Measurements from ENCODE around the gene TAS2R30. TPM values are rescaled to one million over a fixed set of nuclear protein-coding genes. Genes with fewer than 3 reads are reported as not detected.
A peak's percentile ranks its signal among the peaks of the same experiment; 100 is the strongest.

Gene TAS2R30, protein sequence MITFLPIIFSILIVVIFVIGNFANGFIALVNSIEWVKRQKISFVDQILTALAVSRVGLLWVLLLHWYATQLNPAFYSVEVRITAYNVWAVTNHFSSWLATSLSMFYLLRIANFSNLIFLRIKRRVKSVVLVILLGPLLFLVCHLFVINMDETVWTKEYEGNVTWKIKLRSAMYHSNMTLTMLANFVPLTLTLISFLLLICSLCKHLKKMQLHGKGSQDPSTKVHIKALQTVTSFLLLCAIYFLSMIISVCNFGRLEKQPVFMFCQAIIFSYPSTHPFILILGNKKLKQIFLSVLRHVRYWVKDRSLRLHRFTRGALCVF
- total RNA-seq (2014; rRNA removed; shearing (Covaris generic)), result 0.46 TPM in 1 of 2 replicates, not detected in the other

- DNase-seq (ENCODE audit: low read depth), result no peak
Observed at GRCh38 chr12:11134305-11134704, at the start of gene TAS2R30. Gene TAS2R30, minus strand, starts transcription at chr12:11134644. Its CDS starts 400 bp downstream, at chr12:11134244.

GRCh38 chr12:11183011-11183410 lies 48.6 kb upstream of the TAS2R30 start:
- DNase-seq (ENCODE audit: low read depth), result no peak

GRCh38 chr12:11182529-11182928 lies 48.1 kb upstream of the TAS2R30 start:
- no peak for DNase-seq (ENCODE audit: low read depth)

DNA sequence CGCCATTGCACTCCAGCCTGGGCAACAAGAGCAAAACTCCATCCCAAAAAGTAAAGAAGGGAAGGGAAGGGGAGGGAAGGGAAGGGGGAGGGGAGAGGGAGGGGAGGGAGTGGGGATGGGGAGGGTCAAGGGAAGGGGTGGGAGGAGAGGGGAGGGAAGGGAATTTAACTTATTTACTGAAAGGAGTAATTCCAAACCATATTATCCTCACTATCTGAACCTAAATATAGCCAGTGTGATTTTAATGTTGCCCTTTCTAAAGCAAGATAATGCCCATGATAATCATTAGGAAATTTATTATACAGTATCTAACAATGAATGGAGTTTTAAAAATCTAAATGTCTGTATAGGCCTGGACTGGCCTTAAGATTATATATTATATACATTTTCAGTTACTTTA lies 43.8 kb upstream of the TAS2R30 start:
- DNase-seq (ENCODE audit: low read depth), result no peak

GRCh38 chr12:11174022-11174421 lies 39.6 kb upstream of the TAS2R30 start:
- no peak for DNase-seq (ENCODE audit: low read depth)

DNA sequence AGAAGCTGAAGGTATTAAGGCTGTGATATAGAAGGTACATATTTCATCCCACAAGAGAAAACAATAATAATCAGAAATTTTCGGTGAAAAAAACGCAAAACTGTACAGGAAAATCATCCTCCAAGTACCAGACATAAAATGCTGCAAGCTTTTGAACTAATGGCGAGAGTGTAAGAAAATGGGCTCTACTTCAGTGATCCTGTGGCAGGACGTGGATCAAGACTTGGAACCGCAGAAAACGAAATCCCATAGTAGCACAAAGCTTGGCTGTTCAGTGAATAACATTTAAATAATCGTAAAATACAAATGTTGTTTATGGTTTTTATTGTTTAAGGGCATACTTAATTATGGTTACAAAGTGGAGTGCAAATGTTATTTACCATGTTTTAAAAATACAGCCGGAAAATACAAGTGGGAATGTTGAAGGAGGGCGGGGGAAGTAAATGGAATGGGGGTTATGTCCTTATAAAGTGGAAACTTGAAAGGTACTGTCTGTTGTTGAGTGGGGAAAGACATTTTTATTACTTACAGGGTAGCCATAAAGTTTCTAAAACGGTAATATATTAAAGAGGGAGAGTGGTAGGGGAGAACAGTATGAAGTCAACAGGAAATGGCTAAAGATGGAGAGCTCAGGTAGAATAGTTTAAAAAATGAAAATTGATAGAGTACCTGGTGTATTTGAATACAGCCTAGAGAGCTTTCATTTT lies 37.7 kb upstream of the TAS2R30 start:
- no peak for DNase-seq (ENCODE audit: low read depth)

DNA sequence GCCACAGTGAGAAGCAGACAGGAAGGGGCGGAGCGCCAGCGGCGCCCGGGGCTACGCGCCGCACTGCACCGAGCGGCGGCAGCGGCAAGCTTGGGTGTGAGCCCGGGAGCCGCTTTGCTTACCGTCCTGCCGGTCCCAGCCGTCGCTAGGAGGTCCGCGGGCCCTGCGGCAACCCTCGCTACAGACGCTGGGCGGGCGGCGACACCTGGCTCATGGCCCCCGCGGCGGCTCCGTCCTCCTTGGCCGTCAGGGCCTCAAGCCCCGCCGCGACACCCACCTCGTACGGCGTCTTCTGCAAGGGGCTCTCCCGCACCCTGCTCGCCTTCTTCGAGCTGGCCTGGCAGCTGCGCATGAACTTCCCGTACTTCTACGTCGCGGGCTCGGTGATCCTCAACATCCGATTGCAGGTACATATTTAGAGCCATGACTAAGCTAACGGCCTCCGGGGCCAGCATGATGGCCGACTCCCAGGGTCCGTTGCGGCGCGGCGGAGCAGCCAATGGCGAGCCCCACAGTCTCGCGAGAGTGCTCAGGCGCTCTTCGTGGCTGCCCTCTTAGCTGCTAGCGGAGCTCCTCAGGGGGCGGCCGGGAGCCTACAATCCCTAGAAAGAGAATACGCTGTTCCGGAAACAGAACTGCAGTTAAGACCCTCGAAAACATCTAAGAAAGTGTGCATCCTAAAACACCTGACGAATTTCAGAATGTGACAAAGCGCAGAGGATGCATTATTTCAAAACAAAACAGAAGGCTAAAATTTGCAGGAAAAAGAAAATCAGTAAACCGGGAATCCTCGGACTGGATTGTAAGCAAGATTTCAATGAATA lies 36.9 kb upstream of the TAS2R30 start, which contains the start of gene SMIM10L1:
Gene SMIM10L1, plus strand, starts transcription at position 50 of the 824 bp plus-strand sequence. Its CDS starts 163 bp downstream, at position 213.
- DNase-seq (ENCODE audit: low read depth), result peak; percentile 90

DNA sequence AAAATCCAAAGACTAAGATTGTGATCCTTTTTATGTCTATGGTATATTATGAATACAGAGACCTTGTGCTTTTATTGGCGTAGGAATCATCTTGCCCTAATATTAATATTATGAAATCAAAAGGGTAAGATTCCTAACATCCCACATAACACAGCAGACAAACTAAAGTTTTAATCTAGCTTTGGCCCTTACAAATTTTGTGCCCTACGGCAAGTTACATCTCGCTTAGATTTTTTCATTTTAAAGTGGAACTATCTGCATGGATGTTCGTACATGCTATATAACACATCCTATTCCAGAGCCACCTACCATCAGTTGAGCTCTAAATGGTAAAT lies 36.3 kb upstream of the TAS2R30 start:
- no peak for DNase-seq (ENCODE audit: low read depth)

DNA sequence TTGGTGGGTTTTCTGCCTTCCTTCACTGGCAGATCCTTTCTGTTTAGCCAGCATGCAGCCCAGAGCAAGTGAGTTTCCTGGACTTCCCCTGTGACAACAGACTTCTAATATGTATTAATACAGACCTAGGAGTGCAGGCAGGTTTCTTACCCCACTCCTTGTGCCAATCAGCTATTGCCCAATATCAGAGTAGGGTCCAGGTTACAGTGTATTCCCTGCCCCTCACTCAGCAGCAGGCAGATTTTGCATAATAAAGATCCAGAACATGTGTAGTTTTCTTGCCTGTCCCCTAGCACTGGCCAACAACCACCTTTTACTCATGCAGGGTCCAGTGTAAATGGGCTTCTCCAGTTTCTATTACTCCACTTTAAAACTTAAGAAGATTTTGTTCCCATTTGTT lies 31.9 kb upstream of the TAS2R30 start:
- DNase-seq (ENCODE audit: low read depth), result no peak

GRCh38 chr12:11164384-11164783 lies 29.9 kb upstream of the TAS2R30 start:
- no peak for DNase-seq (ENCODE audit: low read depth)

DNA sequence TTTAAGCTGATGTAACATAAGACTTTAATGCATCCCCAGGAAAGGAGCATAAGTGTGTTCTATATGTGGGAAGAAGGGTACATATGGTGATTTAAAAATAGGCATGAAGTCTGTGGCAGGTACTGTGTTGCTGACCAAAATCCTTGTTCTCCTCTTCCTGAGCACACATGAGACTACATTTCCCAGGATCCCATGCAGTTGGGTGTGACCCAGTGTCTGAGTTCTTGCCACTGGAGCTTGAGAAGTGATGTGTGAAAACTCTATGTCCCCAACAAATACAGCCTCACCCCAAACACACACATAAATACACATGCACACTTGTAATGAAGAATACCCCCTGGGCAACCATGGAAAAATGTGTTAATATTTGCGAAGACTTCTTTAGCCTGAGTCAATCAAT lies 28.1 kb upstream of the TAS2R30 start:
- no peak for DNase-seq (ENCODE audit: low read depth)

GRCh38 chr12:11158885-11159444 lies 24.5 kb upstream of the TAS2R30 start:
- DNase-seq (ENCODE audit: low read depth), result no peak

DNA sequence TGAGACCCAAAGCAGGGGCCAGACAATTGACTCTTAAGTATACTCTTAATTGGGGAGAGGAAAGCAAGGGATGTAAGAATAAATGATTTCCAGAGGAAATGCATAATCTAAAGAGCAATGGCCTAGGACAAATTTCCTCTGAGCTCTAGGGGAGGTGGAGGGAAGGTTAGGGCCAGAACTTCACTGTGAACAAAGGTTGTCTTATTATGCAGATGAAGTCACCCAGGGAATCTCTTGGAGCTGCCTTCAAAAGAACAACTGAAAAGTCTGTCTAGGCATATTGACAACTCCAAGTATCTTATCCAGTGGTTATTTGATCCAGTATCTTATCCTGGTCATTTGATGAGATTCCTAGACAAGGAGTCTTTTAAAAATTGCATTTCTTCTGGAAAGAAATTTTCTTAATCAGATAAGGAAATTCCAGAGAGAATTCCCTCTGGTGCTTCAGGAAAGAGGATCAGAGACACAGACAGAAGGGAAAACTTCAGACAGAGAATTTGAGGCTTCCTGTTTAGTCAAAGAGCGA lies 20.0 kb upstream of the TAS2R30 start:
- no peak for DNase-seq (ENCODE audit: low read depth)

GRCh38 chr12:11152725-11153124 lies 18.3 kb upstream of the TAS2R30 start:
- no peak for DNase-seq (ENCODE audit: low read depth)

DNA sequence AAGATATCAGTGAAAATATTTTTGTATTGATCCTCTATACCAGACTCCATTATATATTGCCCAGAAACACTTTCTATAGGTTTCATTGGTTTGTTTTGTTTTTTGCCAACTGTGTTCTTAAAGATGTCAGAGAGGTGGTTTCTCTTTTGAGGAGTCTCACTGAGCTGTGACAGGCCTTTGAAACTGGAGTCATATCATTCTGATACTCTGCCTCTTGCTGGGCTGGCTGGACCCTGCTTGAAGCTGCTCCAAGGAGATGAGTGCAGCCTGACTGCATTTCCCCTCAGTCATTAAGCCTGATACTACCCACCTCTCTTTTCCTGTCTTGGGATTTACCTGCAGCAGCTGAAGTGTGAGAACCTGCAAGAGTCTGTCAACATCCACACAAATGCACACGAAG lies 16.4 kb upstream of the TAS2R30 start:
- DNase-seq (ENCODE audit: low read depth), result no peak

- no peak for DNase-seq (ENCODE audit: low read depth)
Observed at GRCh38 chr12:11147420-11147819, 13.0 kb upstream of the TAS2R30 start.

GRCh38 chr12:11144297-11144696 lies 9.9 kb upstream of the TAS2R30 start:
- no peak for DNase-seq (ENCODE audit: low read depth)

- no peak for DNase-seq (ENCODE audit: low read depth)
Observed at GRCh38 chr12:11143352-11143751, 8.9 kb upstream of the TAS2R30 start.

DNA sequence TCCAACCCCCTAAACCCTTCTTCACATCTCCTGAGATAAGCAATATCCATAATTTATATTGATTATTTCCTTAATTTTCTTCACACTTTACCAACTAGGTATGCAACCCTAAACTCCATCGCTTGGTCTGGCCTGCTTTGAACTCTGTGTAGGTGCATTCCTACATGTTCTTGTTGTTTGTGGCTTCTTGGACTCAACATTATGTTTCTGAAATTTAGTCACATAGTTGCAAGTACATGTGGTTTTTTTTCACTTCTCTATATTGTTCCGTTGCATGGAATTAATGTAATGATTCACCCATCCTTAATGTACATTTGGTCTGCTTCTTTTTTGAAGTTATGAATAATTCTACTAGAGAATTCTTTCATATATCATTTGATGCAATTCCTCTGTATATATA lies 1.6 kb upstream of the TAS2R30 start:
- DNase-seq (ENCODE audit: low read depth), result no peak

- DNase-seq (ENCODE audit: low read depth), result no peak
Observed at GRCh38 chr12:11133816-11134215, 628 bp downstream of the TAS2R30 start.

DNA sequence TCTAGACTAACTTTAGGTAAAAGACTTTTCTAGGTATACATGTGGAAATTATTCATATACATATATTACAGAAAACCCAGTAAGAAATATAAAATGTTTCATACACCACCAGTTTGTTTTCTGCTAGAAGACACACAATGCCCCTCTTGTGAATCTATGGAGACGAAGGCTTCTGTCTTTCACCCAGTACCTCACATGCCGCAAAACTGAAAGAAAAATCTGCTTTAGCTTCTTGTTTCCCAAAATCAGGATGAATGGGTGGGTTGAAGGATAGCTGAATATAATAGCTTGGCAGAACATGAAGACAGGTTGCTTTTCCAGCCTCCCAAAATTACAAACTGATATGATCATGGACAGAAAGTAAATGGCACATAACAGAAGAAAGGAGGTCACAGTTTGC lies 1.3 kb downstream of the TAS2R30 start:
- DNase-seq (ENCODE audit: low read depth), result no peak

DNA sequence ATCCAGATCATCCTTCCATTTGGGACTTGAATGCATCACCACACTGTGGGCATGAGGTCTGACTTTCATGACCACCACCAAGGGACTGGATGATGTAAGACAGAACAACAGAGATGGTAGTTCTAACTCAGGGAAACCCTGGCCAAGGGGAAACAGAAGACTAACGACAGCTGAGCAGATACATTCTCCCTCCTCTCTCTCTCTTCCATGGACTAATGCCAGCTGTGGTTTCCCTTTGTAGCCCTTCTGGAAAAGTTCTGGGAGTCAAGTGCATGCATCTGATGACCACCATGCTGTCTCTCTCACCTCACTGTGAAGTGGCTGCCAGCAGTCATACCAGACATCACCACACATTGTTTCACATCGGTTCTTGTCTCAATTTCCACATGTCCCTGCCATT lies 3.4 kb downstream of the TAS2R30 start:
- DNase-seq (ENCODE audit: low read depth), result no peak
